C4-2B (cell line): ENCODE results near the gene ODF2.

Experiments used
- ZFX ChIP-seq: fragments of 450-650 bp; IDR thresholded peaks from 2 replicates; pipeline ENCODE4 v1.6.1; 2017
- TF ChIP-seq, protein P1 (sequence below): fragments of 450-650 bp; conservative IDR thresholded peaks from 2 replicates; pipeline ENCODE4 v1.5.1; 2017; ENCODE audit warnings: mild to moderate bottlenecking

DNA sequence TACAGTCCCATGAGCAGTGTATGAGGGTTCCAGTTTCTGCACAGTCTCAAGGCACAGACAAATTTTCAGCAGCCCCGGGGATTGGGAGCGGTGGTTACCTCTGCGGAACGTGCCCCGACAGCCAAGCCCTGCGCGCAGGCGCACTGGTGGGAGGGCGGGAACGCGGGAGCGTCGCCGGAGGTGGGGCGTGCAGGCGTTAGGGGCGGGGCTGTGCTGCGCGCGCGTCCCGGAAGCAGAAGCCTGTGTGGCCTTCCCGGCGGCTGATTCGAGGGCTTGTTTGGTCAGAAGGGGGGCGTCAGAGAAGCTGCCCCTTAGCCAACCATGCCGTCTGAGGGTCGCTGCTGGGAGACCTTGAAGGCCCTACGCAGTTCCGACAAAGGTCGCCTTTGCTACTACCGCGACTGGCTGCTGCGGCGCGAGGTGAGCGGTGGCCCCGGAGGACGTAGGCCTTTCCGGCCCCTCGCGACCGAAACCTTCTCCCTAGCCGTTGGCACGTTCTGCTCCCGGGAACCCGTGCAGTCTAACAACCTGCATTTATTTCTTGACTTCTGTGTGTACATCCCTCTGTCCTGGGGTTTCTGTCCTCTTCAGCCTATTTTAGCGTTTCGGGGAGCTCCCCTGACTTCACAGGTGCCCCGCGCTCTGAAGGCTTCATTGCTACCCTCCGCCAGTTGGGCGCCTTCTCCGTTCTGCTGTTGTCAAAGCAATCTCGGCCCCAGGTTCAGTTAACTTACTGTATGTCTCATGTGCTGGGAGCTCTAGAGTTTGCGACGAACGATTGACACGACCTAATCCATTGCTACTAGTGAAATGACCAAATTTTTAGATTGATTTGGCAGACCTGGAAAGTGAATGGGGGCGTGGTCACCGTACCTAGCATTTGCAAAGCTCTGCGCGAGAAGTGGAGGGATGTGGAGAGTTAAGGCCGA, 48.9 kb downstream of the ODF2 start, which contains the start of gene GLE1:
- TF ChIP-seq, protein P1, sequence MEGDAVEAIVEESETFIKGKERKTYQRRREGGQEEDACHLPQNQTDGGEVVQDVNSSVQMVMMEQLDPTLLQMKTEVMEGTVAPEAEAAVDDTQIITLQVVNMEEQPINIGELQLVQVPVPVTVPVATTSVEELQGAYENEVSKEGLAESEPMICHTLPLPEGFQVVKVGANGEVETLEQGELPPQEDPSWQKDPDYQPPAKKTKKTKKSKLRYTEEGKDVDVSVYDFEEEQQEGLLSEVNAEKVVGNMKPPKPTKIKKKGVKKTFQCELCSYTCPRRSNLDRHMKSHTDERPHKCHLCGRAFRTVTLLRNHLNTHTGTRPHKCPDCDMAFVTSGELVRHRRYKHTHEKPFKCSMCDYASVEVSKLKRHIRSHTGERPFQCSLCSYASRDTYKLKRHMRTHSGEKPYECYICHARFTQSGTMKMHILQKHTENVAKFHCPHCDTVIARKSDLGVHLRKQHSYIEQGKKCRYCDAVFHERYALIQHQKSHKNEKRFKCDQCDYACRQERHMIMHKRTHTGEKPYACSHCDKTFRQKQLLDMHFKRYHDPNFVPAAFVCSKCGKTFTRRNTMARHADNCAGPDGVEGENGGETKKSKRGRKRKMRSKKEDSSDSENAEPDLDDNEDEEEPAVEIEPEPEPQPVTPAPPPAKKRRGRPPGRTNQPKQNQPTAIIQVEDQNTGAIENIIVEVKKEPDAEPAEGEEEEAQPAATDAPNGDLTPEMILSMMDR, result no peak
- TF ChIP-seq ZFX, result peak; percentile 95
